GM19328 (cell line): ENCODE measurements around the gene GXYLT1.
"Not testable (repeated sequence)": the region's sequence is repeated elsewhere in the genome, so short reads cannot be mapped to it uniquely, and the experiment has no call there.

Experiments used
- ATAC-seq: cut with Tn5 transposase; IDR thresholded peaks from one replicate; pipeline ENCODE4 v1.9.1; 2021; ENCODE audit warnings: mild to moderate bottlenecking, moderate library complexity; ENCODE audit not compliant: unreplicated experiment

GXYLT1 gene

GRCh38 chr12:42145197-42145549 is 499 bp upstream of the GXYLT1 start:
- peak; percentile 9 for ATAC-seq

GRCh38 chr12:42144158-42144407 is 591 bp downstream of the GXYLT1 start:
- no peak for ATAC-seq

GRCh38 chr12:42143452-42144157 is 1.1 kb downstream of the GXYLT1 start:
- peak; percentile 5 for ATAC-seq

GRCh38 chr12:42141981-42142606 is 2.6 kb downstream of the GXYLT1 start:
- ATAC-seq = no peak

GRCh38 chr12:42140901-42141300 is 3.8 kb downstream of the GXYLT1 start:
- ATAC-seq = no peak

GRCh38 chr12:42135259-42135814 is 9.3 kb downstream of the GXYLT1 start:
- ATAC-seq = no peak

GRCh38 chr12:42130672-42131402 is 13.8 kb downstream of the GXYLT1 start:
- no peak for ATAC-seq

- ATAC-seq = no peak
Observed at GRCh38 chr12:42129595-42130204, 15.0 kb downstream of the GXYLT1 start.

GRCh38 chr12:42128888-42129287 is 15.8 kb downstream of the GXYLT1 start:
- no peak for ATAC-seq

- no peak for ATAC-seq
Observed at GRCh38 chr12:42128327-42128726, 16.3 kb downstream of the GXYLT1 start.

GRCh38 chr12:42126963-42127362 is 17.7 kb downstream of the GXYLT1 start:
- no peak for ATAC-seq

GRCh38 chr12:42125388-42125767 is 19.3 kb downstream of the GXYLT1 start:
- no peak for ATAC-seq

- ATAC-seq = no peak
Observed at GRCh38 chr12:42124764-42125387, 19.8 kb downstream of the GXYLT1 start.

- no peak for ATAC-seq
Observed at GRCh38 chr12:42119085-42119633, 25.5 kb downstream of the GXYLT1 start.

- ATAC-seq = no peak
Observed at GRCh38 chr12:42118136-42118879, 26.4 kb downstream of the GXYLT1 start.

- no peak for ATAC-seq
Observed at GRCh38 chr12:42109031-42109430, 35.6 kb downstream of the GXYLT1 start.

GRCh38 chr12:42106791-42107190 is 37.9 kb downstream of the GXYLT1 start:
- ATAC-seq = not testable (repeated sequence)

GRCh38 chr12:42104784-42105183 is 39.9 kb downstream of the GXYLT1 start:
- no peak for ATAC-seq

- ATAC-seq = no peak
Observed at GRCh38 chr12:42104087-42104486, 40.6 kb downstream of the GXYLT1 start.

- ATAC-seq = no peak
Observed at GRCh38 chr12:42103155-42103554, 41.5 kb downstream of the GXYLT1 start.
